HG03103 (cell line): ENCODE results near the gene KIF6.
"Not testable (repeated sequence)": the region's sequence is repeated elsewhere in the genome, so short reads cannot be mapped to it uniquely, and the experiment has no call there.

ENCODE experiments used
- ATAC-seq: cut with Tn5 transposase; IDR thresholded peaks from one replicate; pipeline ENCODE4 v1.9.1; 2021; ENCODE audit warnings: low read depth; ENCODE audit not compliant: unreplicated experiment

Gene KIF6

DNA sequence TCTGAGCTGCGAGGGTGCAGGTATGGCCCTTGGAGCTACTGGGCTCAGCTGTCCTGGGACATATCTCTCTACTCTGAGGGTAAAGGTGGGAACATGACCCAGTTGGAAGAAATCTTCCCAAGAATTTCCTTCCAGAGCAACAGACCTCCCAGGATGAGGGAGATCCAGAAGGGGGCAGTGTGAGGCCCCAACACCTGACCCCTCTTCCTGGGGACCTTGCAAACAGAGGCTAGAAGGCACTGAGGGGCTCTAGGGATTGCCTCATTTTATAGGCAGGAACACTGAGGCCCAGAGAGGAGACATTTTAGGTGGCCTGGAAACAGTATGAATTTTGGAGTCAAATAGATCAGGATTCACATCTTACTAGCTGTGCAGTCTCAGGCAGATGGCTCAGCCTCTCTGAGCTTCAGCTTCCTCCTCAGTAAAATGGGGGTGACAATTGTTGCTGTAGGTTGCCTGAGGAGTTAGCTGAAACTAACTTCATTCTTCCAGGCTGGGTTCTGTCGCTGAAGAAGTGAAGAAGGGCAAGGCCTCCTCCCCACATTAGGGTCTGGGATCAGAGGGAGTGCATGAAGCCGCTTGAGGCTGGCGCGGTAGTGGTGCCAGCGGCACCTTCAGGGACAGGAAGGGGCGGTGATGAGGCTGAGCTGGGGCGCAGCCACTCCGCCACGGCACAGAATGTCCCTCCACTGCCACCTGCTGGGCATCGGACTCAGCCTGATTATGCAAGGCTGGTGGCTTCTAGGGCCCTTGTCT, 422.4 kb downstream of the KIF6 start:
- ATAC-seq: no peak

DNA sequence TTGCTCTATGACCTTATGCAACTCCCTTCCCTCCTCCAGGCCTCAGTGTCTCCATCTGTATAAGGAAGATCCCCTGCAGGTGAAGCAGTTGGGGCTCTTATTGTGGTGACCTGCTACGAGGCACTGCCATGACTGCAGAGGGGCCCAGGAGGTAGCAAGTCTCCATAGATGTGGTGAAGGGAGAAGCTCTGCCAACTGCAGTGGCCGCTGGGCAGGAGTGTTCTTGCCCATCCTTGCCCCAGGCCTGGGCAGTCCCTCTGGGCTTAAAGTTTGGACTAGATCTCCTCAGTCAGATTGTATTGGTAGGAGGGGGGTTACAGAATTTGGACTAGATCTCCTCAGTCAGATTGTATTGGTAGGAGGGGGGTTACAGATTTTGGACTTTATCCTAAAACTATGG, 423.2 kb downstream of the KIF6 start:
- no peak for ATAC-seq

DNA sequence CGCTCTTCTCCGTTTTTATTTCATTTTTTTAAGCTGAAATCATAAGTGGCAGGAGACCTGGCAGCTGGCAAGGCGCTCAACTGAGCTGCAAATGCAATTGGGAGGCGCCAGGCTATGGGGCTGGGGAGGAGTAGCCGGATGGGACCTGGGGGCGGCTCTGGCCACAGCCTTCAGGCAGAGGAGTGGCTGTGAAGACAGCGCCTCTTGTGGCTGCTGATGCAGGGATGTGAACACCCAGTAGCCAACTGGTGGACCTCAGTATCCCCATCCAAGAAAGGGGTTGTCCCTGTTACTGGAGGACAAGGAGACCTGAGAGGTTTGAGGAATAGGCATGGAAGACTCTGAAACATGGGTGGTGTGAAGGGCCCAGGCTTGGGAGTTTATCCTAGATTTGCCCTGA, 423.6 kb downstream of the KIF6 start:
- no peak for ATAC-seq

DNA sequence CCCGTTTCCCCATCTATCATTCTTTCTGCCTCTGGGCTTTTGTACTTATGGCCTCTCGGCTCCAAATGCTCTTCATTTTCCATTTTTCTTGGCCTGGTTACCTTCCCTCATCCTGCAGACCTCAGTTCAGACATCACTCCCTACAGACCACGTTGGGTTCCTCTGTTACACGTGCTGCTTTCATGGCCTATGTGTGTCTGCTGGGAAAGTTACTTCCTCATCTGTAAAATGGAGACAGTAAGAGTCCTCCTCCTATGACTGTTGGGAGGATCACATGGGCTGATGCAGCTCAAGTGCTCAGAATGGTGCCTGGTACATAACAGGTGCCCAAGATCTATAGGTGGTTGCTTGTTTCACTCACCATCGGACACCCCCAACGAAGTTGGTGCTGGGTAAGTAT, 424.5 kb downstream of the KIF6 start:
- ATAC-seq: no peak

DNA sequence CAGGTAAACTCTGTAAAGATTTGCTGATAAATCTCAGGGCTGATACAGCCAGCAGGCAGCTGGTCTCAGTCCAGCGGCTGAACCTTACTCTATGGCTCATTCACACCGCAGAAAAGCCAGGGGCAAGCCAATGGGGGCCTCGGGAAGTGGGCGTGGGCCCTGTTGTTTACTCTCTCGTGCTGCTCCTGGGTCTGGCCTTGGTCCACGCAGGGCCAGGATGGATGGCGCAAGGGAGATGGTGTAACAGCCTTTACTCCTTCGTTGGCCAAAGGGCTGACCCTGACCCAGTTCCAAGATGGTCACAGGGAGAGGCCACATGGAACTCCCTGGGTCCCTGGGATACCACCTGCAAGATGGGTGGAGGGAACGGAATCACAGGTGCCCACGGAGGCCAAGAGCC, 427.1 kb downstream of the KIF6 start:
- ATAC-seq: no peak

DNA sequence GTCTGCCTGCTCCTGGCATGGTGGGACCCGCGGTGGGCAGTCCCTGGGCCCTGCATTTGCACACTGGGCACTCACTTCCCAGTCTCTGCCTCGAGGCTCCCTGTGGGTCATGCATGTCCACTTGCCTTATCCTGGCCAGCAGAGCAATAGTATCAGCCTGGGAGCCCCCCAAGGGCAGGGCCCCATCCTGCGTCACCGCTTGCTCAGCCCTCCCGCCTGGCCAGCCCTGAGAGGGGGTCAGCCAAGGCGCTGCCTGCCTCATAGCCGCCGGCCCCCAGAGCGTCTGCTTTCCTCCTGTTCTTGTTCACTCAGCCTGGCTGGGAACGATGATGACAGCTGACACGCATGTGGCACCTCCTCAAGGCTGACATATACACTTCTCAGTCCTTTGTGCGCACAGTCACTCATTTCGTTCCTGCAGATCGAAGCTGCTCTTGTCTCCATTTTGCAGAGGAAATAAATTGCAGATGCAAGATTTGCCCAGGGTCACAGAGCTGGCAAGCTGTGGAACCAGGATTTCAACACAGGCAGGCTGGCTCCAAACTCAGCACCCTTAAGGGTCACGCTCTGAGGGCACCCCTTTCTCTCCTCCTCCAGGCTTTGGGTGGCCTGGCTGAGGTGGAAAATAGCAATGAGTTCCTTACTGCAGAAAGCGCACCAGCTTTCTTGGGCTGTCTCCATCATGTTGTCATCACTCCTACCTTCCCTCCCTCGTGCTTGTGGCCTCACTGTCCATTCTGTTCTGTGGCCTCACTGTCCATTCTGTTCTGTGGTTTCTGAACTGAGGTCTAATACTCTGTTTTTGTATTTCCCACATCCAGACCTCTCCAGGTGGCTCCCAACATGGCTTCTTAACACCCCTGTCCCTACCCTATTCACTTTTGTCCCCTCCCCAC, 428.2 kb downstream of the KIF6 start:
- no peak for ATAC-seq

DNA sequence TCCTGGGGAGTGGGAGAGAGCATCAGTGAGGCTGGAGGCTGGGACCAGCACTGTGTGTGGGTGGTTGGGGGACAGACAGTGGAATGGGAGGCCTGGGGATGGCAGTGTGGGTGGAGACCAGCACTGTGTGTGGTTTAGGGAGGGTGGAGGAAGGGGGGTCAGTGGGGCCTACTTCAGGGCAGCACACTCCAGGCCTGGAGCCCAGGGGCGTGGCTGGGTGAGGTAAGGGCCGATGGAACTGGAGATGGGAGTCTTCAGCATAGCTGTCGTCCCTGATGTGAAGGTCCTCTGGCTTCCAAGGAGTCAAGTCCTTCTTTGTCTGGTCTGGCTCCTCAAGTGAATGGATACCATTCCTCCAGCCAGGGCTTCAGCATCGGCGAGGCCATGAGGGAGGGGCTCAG, 429.6 kb downstream of the KIF6 start:
- no peak for ATAC-seq

DNA sequence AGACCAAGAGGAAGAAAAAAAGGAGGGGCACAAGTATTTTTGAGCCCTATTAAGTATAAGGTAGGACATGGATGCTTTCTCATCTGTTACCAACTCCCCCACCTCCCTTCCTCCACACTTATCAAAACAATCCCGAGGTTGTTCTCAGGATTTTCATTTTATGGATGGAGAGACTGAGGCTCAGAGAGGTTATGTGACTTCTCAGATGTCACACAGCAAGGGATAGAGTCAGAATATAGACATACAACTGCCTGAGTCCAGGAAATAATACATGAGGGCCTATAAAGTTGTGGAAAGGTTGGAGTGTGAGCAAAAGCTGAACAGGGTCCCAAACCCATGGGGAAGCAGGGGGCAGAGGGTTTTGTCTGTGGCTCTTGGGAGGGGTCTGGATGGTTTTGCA, 430.3 kb downstream of the KIF6 start:
- no peak for ATAC-seq

DNA sequence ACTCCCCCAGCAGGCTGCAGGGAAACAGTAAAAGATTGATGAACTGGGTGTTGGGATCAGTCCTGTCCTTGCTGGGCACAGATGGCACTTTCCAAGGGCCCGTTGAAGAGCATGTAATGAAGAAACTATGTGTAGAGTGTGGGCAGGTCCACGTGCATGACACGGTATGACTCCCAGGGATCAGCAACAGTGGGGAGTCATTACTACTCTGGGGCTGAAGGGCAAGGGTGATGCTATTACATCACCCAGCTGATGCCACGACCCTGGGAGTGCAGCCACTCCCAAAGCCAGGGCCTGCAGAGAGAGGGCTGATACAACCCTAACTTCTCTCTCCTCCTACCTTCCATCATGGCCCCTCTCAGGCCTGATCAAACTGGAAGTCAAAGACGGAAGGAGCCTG, 431.1 kb downstream of the KIF6 start:
- ATAC-seq: no peak

DNA sequence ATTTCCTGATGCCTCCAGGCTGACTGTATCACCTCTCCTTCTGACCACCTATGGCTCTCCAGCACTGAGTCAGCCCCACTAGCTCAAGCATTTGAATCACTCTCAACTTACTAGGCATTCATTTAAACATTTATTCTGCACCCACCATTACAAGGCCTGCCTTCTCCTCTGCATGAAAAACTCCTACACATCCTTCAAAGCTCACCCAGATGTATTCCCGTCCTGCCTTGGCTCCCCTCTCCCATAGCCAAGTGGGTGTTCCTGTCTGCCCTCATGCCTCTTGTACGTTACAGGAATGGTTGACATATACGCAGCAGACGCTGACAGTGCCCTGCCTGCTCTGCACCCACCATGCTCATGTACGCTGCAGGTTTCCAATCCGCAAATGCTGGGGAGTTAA, 432.6 kb downstream of the KIF6 start:
- ATAC-seq: no peak

DNA sequence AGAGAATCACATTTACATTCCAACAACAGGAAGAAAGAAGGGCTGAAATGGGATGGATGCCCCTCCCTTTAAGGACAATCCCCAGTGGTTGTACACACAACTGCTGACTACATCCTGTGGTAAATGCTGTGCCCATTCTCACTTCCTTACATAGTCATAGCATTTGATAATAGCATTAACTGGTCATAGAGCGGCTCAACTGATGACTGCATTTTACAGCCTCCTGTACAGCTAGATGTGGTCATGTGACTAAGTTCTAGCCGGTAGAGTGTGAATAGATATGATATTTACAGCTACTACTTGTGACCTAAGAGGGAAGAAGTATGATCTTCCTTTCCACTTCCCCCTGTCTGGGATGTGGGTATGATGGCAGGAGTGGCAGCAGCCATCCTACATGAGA, 435.7 kb downstream of the KIF6 start:
- no peak for ATAC-seq

DNA sequence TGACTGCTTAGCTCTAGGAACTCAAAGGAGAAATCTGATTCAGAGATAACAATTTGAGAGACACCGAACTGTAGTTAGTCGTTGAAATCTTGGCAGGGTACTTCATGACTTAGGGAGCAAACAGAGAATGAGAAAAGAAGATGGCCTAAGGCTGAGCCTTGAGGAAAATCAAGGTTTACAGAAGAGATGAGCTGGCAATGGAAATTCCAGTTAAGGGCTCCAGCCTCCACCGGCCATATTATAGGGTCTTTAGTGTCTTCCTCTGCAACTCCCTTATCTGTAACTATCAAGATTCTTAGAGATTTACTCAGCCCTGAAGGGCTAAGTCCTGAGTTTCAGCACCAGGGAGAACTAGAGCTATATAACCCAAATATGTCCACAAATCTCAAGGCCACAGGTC, 437.6 kb downstream of the KIF6 start:
- no peak for ATAC-seq

DNA sequence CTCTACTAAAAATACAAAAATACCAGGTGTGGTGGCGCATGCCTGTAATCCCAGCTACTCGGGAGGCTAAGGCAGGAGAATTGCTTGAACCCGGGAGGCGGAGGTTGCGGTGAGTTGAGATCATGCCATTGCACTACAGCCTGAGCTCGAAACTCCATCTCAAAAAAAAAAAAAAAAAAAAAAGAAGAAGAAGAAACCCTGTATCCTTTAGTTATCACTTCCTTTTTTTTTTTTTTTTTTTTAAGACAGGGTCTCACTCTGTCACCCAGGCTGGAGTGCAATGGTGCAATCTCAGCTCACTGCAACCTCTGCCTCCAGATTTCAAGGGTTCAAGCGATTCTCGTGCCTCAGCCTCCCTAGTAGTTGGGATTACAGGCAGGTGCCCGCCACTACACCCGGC, 438.6 kb downstream of the KIF6 start:
- ATAC-seq: not testable (repeated sequence)

DNA sequence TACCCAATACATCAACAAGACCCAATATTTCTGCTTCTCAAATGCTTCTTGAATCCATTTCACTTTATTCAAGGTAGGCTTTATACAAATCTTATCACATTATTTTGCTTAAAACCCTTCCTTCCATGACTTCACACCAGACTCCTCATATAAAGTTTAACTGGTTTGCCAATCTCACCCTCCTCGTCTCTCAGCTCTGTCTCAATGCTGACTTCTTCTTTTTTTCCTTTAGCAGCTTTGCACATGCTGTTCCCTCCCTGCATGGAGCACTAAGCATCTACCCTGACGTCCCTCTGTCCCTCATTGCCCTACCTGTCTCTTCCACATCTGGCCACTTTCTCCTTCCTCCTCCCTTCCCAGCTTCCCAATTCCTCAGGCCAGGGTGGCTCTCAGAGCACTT, 442.4 kb downstream of the KIF6 start:
- no peak for ATAC-seq

DNA sequence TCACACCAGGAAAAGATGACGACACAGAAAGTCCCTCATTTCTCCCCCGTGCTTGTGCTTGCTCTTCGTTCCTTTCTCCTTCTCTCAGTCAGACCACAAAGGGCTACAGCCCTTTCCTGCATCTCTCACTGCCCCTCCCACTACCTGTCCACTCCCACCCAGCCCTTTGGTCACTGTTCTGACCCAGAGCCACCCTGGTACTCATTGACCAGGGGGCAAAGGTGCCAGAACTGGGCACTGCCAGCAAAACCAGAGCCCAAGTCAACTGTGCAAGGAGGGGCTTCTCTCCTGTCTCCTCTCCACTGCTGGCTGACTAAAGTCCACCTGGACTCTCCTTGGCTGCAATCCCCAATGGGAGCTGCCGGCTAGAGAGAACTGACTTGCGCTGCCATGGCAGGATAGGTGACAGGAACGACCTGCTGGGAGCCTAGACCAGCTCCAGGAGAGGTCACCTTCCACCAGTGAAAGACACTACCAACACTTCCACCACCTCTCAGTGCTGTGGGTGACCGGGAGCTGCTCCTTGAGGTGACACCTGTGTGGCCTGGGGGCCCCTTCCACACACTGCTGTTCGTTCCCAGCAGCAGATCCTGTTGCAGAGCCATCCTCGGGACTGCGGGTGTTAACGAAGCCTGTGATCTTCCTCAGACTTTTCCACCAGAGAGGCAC, 443.8 kb downstream of the KIF6 start:
- ATAC-seq: no peak

DNA sequence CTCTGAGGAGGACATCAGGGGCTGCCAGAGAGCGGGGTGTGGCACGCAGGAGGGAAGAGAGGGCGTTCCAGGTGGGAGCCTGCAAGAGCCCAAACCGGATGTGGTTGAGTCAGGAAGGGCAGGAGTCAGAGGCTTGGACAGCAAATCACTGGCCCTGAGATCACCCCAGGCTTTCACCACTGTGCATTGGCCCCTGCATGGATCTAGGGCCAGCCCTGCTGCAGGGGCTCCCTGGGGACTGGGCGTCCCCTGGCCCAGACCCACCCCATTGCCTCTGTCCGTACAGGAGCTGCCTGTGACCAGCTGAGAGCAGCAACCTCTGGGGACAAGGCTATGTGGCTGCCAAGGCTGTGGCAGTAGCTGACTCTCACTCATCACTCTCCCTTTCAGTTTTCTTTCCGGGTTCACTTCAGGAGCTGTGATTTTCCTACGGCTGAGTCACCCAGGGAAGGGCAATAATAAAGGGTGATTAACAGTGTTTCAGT, 444.9 kb downstream of the KIF6 start:
- ATAC-seq: no peak
